ENCODE data around the gene PADI3.

PADI3 gene

DNA sequence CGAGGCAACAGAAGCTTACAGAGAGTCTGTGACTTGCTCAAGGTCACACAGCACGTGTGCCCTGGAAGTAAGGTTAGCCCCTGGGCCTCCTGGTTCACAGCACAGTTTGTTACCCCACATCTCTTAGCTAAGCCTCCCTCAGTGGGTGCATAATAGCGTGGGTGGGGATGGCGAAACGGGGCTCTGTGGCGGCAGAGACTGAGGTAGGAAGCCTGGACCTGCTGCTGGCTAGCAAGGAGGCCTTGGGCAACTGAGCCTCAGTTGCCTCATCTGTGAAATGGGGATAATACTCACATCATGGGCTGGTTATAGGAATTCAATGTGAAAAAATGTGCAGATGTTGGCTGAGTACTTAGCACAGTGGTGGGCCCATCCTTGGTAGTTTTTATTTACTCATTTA, 59.7 kb downstream of the PADI3 start:
- DNase-seq (ENCODE audit: low read depth) = peak; percentile 81
- TF ChIP-seq MYC (IDR thresholded peaks at IDR 0.05; ENCODE audit: low read depth, low read length) (no peak), POLR2A (IDR thresholded peaks at IDR 0.05; ENCODE audit: extremely low read depth, insufficient read length) (no peak)
- TF ChIP-seq, protein P1, sequence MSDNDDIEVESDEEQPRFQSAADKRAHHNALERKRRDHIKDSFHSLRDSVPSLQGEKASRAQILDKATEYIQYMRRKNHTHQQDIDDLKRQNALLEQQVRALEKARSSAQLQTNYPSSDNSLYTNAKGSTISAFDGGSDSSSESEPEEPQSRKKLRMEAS (IDR thresholded peaks at IDR 0.05; ENCODE audit: low read depth, low read length) = no peak
- TF ChIP-seq, protein P2, sequence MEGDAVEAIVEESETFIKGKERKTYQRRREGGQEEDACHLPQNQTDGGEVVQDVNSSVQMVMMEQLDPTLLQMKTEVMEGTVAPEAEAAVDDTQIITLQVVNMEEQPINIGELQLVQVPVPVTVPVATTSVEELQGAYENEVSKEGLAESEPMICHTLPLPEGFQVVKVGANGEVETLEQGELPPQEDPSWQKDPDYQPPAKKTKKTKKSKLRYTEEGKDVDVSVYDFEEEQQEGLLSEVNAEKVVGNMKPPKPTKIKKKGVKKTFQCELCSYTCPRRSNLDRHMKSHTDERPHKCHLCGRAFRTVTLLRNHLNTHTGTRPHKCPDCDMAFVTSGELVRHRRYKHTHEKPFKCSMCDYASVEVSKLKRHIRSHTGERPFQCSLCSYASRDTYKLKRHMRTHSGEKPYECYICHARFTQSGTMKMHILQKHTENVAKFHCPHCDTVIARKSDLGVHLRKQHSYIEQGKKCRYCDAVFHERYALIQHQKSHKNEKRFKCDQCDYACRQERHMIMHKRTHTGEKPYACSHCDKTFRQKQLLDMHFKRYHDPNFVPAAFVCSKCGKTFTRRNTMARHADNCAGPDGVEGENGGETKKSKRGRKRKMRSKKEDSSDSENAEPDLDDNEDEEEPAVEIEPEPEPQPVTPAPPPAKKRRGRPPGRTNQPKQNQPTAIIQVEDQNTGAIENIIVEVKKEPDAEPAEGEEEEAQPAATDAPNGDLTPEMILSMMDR (IDR thresholded peaks at IDR 0.05; ENCODE audit: low read depth, low read length) = no peak
- no peak overlapping the region for H3K4me3 ChIP-seq (ENCODE audit: low read depth, low read length)

DNA sequence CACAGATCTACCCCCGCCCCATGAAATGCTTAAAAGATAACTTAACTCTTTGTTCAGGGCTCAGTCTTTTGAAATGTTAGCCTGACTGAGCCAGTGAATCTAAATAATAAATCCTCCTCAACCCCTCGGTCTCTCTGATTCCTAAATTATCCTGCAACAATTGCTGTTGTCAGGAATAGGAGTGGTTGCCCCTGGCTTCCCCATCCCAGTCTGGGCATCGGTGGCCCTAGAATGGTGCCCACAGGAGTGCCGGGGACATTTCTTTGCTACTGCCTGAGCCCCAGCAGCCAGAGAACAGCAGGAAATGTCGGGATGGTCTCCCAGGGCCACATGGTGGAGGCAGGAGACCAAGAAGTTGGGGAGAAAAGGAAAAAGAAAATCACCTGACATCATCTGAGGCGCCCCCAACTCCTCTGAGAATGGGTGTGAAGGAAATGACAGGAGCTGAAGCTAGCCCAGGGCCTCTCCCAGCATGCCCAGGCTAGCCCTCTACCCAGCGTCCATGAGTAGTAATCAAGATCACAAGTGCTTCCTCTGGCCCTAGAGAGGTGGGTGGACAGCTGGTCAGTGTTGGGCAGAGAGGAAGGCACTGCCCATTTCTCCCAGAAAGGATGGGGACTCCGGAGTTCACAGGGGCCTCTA, 60.6 kb downstream of the PADI3 start:
- no peak for DNase-seq (ENCODE audit: low read depth)
- TF ChIP-seq, protein P1 (IDR thresholded peaks at IDR 0.05; ENCODE audit: low read depth, low read length) = no peak
- no peak for TF ChIP-seq MYC (IDR thresholded peaks at IDR 0.05; ENCODE audit: low read depth, low read length)
- TF ChIP-seq, protein P2 (IDR thresholded peaks at IDR 0.05; ENCODE audit: low read depth, low read length) = no peak
- TF ChIP-seq POLR2A (IDR thresholded peaks at IDR 0.05; ENCODE audit: extremely low read depth, insufficient read length) = no peak
- no peak overlapping the region for H3K4me3 ChIP-seq (ENCODE audit: low read depth, low read length)

DNA sequence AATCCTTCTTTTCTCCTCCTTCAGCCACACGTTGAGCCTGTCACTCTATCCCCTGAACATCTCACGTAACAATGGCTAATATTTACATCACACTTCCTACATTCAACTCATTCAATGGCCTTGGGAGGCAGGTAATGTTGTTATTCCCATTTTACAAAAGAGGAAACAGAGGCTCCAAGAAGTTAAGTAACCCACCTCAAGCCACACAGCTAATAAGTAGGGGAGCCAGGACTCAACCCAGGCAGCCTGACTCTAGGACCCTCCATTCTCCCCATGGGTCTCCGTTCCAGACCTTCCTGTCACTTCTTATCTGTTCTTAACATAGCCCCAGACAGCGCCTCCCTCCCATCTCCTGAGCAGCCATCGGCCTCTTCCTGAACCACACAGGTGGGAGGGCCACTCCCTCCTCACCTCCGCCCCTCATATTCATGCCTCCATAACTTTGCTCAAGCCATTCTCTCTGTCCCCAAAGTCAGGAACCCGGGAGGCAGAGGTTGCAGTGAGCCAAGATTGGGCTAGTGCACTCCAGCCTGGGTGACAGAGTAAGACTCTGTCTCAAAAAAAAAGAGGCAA, 61.3 kb downstream of the PADI3 start:
- H3K4me3 ChIP-seq (ENCODE audit: low read depth, low read length) = no peak overlapping the region
- TF ChIP-seq MYC (IDR thresholded peaks at IDR 0.05; ENCODE audit: low read depth, low read length) = no peak
- TF ChIP-seq, protein P1 (IDR thresholded peaks at IDR 0.05; ENCODE audit: low read depth, low read length) = no peak
- TF ChIP-seq POLR2A (IDR thresholded peaks at IDR 0.05; ENCODE audit: extremely low read depth, insufficient read length) = no peak
- TF ChIP-seq, protein P2 (IDR thresholded peaks at IDR 0.05; ENCODE audit: low read depth, low read length) = no peak
- DNase-seq (ENCODE audit: low read depth) = no peak

DNA sequence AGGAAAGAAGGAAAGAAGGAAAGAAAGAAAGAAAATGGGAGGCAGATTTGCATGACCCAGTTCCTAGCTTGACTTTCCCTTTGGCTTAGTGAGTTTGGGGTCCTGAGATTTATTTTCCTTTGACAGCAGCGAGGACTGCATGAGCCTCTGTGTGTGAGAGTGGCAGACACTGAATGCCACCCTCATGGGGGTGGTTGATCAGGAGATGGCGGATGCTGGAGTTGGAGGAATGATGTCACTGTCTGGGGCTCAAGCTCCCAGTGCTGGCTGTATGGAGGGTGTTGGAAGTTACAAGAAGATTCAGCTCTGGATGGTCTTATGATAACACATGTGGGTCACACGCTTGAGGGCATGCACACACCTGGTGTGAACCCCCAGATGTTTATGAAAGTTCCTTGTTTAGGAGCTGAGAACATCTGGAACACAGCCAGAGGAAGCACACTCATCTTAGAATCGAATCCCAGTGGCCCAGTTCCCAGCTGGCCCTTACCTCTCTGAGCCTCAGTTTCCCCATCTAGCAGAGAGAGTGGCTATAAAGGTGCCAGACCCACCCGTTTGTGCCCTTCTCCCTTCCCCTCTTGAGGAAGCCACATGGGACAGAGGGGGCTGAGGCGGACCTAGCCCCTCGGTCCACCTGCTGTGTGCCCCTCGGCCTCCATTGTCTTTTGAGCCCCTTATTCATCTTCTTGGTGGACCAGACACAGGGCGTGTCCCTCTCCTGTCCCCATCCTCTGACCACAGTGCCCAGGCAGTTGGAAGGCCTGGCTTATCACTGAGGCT, 64.8 kb downstream of the PADI3 start:
- DNase-seq (ENCODE audit: low read depth) = no peak
- no peak overlapping the region for H3K4me3 ChIP-seq (ENCODE audit: low read depth, low read length)
- TF ChIP-seq, protein P1 (IDR thresholded peaks at IDR 0.05; ENCODE audit: low read depth, low read length) = no peak
- TF ChIP-seq, protein P2 (IDR thresholded peaks at IDR 0.05; ENCODE audit: low read depth, low read length) = no peak
- no peak for TF ChIP-seq POLR2A (IDR thresholded peaks at IDR 0.05; ENCODE audit: extremely low read depth, insufficient read length)
- no peak for TF ChIP-seq MYC (IDR thresholded peaks at IDR 0.05; ENCODE audit: low read depth, low read length)

DNA sequence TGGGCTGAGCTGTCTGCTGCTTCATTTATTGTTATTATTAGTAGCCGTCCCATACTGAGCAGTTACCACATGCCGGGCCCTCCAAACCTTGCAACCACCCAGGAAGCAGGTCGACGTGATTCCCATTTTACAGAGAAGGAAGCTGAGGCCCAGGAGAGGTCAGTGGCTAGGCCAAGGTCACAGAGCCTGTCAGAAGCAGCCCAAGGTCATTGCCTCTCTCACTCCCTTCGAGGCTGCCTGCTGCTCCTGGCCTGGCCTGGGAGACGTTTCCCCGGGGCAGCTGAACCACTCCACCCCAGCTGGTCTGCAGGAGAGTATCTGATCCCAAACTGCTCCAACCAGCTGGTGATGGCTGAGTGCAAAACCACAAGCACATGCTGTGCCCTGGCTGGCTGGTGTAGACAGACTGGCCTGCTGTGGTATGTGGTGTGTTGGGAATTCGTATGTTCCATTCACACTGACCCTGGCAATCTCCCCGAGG, 65.6 kb downstream of the PADI3 start:
- no peak overlapping the region for H3K4me3 ChIP-seq (ENCODE audit: low read depth, low read length)
- no peak for TF ChIP-seq MYC (IDR thresholded peaks at IDR 0.05; ENCODE audit: low read depth, low read length)
- TF ChIP-seq, protein P1 (IDR thresholded peaks at IDR 0.05; ENCODE audit: low read depth, low read length) = no peak
- TF ChIP-seq POLR2A (IDR thresholded peaks at IDR 0.05; ENCODE audit: extremely low read depth, insufficient read length) = no peak
- TF ChIP-seq, protein P2 (IDR thresholded peaks at IDR 0.05; ENCODE audit: low read depth, low read length) = no peak
- no peak for DNase-seq (ENCODE audit: low read depth)
